DMS114 treated with DMSO at 0.1 percent for 48 hours (cell line): ENCODE data around the gene CXCR2.
"Not testable (repeated sequence)": the region's sequence is repeated elsewhere in the genome, so short reads cannot be mapped to it uniquely, and the experiment has no call there.

Experiments used
- DNase-seq: peaks from one replicate; lab custom pipeline; 2025; ENCODE audit not compliant: unreplicated experiment; lab: John Stamatoyannopoulos, UW

The CXCR2 gene

GRCh38 chr2:218125626-218126080, at the start of gene CXCR2:
CXCR2 (plus strand) TSS chr2:218126028; CDS start chr2:218134802, 8,774 bp downstream.
- no peak for DNase-seq

GRCh38 chr2:218077464-218078216, 48.2 kb upstream of the CXCR2 start:
- no peak for DNase-seq

GRCh38 chr2:218079943-218080913, 45.6 kb upstream of the CXCR2 start:
- DNase-seq, result no peak

GRCh38 chr2:218081063-218081462, 44.8 kb upstream of the CXCR2 start:
- DNase-seq, result no peak

- no peak for DNase-seq
These were observed 44.1 kb upstream of the CXCR2 start for GRCh38 chr2:218081695-218082094.

- no peak for DNase-seq
These were observed 43.1 kb upstream of the CXCR2 start for GRCh38 chr2:218082586-218083351.

- DNase-seq, result no peak
These were observed 42.5 kb upstream of the CXCR2 start for GRCh38 chr2:218083352-218083676.

- no peak for DNase-seq
These were observed 39.4 kb upstream of the CXCR2 start for GRCh38 chr2:218086478-218086877.

GRCh38 chr2:218089259-218089658, 36.6 kb upstream of the CXCR2 start:
- DNase-seq, result no peak

GRCh38 chr2:218091746-218092145, 34.1 kb upstream of the CXCR2 start:
- no peak for DNase-seq

- DNase-seq, result no peak
These were observed 31.9 kb upstream of the CXCR2 start for GRCh38 chr2:218093879-218094278.

- no peak for DNase-seq
These were observed 30.0 kb upstream of the CXCR2 start for GRCh38 chr2:218095853-218096252.

- no peak for DNase-seq
These were observed 27.9 kb upstream of the CXCR2 start for GRCh38 chr2:218097975-218098374.

- DNase-seq, result not testable (repeated sequence)
These were observed 17.0 kb upstream of the CXCR2 start for GRCh38 chr2:218108834-218109233.

GRCh38 chr2:218121789-218122188, 4.0 kb upstream of the CXCR2 start:
- DNase-seq, result not testable (repeated sequence)

GRCh38 chr2:218122286-218122685, 3.5 kb upstream of the CXCR2 start:
- DNase-seq, result not testable (repeated sequence)

GRCh38 chr2:218123986-218124385, 1.8 kb upstream of the CXCR2 start:
- no peak for DNase-seq

GRCh38 chr2:218125095-218125494, 733 bp upstream of the CXCR2 start:
- DNase-seq, result no peak

- no peak for DNase-seq
These were observed 2.2 kb downstream of the CXCR2 start for GRCh38 chr2:218127929-218128455.

- no peak for DNase-seq
These were observed 3.1 kb downstream of the CXCR2 start for GRCh38 chr2:218128781-218129457.
